ENCODE results near the gene TNFRSF18.
"Not testable (repeated sequence)": the region's sequence is repeated elsewhere in the genome, so short reads cannot be mapped to it uniquely, and the experiment has no call there.

Gene TNFRSF18, protein sequence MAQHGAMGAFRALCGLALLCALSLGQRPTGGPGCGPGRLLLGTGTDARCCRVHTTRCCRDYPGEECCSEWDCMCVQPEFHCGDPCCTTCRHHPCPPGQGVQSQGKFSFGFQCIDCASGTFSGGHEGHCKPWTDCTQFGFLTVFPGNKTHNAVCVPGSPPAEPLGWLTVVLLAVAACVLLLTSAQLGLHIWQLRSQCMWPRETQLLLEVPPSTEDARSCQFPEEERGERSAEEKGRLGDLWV

DNA sequence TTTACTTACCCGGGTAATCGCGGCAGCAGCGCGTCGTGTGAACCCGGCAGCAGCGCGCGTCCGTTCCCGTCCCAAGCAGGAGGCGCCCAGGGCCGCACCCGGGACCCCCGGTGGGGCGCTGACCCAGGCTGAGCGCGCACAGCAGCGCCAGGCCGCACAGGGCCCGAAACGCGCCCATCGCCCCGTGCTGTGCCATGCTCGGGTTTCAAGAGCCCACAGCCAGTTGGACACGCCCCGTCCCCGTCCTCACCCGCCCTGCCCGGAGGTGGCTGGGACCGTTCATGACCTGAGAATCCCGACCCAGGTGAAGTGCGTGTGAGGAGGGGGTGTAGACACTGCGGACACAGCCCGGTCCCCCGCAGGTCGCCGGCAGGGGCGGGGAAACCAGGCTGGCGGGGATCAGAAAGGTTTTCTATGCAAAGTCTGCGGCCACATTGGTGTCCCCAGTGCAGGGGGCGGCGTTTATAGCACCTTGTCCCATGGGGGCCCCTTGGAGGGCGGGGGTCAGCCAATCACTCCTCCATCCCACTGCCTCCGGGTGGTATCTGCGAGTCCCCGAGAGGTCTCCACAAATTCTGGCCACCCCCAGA is at the start of gene TNFRSF18:
Gene TNFRSF18 (minus strand): TSS at position 217 of the 590 bp plus-strand sequence. CDS start 21 bp downstream, at position 196.
- DNase-seq (ENCODE audit: low read depth): no peak

DNA sequence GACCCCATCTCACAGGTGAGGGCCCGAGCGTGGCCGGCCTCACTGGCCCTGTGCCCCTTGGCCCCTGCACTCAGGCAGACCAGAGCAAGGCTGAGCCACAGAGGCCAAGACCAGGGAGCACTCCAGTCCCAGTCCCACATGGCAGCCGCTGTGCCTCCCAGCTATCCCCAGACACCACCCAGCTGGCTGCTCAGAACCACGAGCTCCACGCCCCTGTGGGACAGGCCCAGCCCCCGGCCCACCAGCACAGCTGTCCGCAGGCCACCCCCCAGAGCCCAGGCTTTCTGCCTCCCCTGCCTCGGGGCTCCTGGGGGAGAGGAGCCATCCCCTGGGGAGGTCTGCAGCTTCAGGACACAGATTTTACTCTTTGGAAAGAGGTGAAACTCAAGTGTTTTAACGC is 49.2 kb upstream of the TNFRSF18 start:
- no peak for DNase-seq (ENCODE audit: low read depth)

DNA sequence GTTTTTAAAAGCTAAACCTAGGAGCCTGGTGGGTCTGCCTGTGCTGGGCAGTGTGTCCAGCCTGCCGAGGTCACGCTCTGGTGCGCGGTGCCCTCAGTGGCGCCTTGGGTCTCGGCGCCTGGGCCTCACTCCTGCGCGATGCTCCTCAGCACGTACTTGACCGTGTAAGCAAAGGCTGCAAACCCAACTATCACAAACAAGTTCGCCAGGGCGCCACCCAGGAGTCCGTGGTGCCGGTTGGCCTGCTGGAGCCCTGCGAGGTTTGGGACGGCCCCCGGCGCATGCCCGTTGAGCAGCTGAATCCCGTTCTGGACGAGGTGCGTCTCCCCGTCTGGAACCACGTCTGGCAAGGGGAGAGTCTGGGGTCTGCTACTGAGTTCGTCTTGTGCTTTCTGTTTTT is 48.7 kb upstream of the TNFRSF18 start:
- no peak for DNase-seq (ENCODE audit: low read depth)

DNA sequence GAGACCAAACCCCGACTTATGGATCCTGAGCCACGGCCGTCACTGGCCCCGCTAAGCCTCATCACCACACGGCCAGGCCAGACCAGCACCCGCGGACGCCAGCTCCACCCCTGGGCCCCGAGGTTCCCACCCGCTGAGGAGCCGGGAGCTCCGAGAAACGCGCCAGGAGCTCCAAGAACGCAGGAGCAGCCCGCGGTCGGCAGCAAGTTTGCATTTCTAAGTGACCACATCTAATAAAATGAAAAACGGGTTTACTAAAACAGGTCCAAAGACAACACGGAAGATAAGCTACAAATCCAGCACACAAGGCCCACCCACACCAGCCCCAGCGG is 48.2 kb upstream of the TNFRSF18 start:
- no peak for DNase-seq (ENCODE audit: low read depth)

DNA sequence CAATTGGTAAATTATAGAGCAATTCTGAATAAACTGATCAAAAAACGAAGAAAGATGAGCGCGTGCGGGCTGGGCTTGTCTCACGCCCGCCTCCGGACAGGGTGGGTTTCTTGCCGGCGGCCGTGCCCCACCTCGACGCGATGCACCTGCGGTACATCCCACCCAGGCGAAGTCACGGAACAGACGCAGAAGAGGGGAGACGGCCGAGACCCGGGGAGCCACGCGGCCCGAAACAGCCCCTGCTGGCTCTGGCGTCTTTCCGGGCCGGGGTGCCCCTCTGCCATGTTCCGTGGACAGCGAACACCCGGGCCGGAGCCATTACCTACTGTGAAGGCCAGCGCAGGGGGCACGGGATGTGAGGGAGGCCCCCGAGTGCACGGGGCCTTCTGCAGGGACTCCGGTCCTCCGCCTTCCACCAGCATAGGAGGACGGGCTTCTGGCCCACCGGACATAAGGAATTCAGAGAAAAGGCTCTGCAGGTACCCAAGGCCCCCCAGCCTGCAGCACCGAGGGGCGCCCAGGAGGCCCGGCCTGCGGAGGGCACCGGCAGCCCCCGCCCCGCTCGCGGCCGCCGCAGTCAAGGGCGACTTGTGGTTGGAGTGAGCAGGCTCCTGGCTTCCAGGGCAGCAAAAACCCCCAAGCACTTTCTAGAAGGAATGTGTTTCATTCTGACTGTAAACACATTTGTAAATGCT is 47.7 kb upstream of the TNFRSF18 start:
- DNase-seq (ENCODE audit: low read depth): no peak

DNA sequence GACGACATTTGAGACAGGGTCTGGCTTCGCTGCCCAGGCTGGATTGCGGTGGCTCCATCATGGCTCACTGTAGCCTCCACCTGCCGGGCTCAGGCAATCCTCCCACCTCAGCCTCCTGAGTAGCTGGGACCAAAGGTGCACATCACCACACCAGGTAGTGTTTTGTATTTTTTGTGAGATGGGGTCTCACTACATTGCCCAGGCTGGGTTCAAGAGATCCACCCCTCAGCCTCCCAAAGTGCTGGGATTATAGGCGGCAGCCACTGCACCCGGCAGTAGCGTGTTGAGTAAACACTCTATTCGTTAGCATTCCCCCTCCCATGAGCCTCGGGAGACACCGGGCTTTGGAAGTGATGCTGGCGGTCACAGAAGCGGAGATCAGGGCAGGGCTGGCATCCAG is 46.9 kb upstream of the TNFRSF18 start:
- no peak for DNase-seq (ENCODE audit: low read depth)

DNA sequence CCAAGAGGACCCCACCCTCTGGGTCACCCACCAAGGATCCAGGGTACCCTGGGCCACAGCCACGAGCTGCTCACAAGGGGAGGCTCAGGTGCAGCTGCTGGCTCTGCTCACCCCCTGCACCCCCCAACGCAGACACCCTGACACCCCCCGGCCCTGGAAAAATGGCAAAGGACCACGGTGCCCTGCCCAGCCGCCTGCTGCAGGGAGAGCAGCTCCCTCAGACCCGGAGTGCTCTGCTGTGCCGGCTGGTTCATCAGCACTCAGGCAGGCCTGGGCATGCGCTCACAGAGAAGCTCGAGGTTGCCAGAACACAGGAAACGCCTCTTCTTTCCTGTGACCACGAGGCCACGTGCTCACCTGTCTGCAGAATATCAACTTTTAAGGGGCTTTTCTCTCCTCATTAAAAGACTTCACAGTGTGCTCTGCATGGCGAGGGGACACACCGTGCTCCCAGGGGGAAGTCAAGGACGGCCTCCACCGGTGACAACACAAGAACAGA is 44.4 kb upstream of the TNFRSF18 start:
- DNase-seq (ENCODE audit: low read depth): peak; percentile 71

DNA sequence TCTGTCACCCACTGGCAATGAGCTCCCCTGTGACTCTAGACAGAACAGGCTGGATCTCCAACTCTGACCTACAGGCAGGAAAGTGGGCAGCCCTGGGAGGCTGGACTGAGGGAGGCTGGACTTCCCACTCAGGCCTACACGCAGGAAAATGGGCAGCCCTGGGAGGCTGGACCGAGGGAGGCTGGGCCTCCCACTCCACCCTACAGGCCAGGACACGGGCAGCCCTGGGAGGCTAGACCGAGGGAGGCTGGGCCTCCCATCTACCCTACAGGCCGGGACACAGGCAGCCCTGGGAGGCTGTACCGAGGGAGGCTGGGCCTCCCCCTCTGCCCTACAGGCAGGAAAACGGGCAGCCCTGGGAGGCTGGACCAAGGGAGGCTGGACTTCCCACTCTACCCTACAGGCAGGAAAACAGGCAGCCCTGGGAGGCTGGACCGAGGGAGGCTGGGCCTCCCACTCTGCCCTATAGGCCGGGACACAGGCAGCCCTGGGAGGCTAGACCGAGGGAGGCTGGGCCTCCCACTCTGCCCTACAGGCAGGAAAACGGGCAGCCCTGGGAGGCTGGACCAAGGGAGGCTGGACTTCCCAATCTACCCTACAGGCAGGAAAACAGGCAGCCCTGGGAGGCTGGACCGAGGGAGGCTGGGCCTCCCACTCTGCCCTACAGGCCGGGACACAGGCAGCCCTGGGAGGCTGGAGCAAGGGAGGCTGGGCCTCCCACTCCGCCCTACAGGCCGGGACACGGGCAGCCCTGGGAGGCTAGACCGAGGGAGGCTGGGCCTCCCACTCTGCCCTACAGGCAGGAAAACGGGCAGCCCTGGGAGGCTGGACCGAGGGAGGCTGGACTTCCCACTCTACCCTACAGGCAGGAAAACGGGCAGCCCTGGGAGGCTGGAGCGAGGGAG is 41.9 kb upstream of the TNFRSF18 start:
- DNase-seq (ENCODE audit: low read depth): not testable (repeated sequence)

DNA sequence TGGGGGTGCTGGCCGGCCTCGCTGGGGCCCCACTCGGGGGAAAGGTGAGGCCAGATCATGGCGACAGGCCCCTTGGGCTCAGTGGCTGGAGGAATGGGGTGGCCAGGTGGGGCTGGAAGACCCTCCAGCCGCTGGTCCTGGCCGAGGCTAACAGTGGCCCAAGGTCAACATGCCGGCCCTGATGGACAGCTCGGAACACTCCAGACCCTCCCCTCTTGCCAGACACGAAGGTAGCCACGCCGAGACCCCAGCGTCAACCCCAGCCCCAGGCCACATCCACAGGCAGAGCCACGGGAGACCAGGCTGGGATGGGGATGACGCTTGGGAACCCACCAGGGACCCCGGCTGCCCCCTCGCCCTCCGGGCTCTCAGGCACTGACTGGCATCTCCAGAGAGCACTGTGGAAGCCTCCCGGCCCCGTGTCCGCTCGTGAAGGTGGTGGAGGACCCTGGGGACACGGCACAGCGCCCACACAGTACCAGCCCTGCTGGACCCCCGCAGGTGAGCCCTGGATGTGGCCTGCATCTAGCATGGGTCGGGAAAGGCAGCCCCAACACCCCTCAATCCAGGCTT is 41.0 kb upstream of the TNFRSF18 start:
- DNase-seq (ENCODE audit: low read depth): no peak

DNA sequence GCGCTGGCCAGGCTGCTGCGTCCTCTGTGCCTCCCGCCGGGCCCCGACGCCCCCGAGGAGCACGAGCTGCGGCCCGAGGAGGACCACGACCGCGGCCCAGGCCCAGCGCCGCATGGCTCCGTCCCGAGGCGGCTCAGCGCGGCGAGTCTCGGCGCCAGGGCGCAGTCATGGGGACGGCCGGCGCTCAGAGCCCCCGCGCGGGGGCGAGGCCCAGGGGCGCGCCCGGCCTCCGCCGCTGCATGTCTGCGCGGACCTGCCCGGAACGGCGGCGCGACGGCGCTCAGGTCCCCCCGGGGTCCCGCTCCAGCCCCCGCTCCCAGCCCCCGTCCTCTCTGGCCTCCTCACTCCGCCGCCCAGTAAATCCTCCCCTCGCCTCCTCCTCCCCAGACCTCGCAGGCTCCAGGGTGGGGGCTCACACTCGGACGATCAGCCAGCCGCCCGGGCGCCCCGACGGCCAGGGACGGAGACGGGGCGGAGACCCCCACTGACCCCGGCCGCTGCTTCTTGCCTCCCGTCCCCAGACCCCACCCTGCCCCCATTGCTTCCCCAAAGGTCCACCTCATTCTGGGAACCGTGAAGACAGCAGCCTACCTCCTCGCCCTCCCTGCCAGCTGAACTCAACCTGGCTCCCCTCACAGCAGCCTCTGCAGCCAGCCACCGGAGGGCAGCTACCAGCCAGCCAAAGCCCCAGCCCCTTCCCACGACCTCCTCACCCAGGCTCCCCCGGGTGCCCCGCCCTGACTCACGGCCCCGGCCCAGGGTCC is 40.4 kb upstream of the TNFRSF18 start, which contains the start of gene C1QTNF12:
Gene C1QTNF12 (minus strand): TSS at position 146 of the 764 bp plus-strand sequence. CDS start 32 bp downstream, at position 114.
- no peak for DNase-seq (ENCODE audit: low read depth)

DNA sequence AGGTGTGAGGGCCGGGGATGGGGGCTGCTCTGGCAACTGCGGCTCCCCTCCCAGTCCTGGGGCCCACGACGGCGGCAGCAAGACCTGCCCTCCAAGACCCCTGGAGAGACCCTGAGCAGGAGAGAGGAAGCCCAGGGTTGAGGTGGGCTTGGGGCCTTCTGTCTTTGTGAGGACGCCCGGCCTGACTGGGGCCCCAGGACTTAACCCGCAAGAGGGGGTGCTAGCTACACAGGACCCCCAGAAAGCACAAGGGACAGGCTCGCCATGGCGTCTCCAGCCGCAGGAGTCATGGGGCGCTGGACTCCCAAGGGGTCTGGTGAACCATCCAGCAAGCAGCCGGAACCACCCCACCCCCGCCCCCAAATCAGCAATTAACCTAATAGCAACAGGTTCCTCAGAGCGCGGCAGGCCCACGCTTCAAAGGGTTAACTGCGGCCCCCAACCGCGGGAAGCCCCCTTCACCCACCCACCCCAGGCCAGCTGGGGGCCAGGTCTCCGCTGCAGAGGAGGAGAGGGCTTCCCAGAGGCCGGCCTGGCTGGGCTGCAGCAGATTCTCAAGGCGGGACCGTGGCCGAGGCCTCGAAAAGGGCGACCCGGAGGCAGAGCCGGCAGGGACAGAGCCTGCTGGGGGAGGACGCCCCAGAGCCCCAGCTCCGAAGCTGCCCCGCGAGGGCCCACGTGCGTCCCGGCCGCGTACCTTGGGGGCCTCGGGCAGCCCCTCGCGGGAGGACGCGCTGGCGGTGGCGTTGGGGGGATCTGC is 39.6 kb upstream of the TNFRSF18 start:
- DNase-seq (ENCODE audit: low read depth): no peak

DNA sequence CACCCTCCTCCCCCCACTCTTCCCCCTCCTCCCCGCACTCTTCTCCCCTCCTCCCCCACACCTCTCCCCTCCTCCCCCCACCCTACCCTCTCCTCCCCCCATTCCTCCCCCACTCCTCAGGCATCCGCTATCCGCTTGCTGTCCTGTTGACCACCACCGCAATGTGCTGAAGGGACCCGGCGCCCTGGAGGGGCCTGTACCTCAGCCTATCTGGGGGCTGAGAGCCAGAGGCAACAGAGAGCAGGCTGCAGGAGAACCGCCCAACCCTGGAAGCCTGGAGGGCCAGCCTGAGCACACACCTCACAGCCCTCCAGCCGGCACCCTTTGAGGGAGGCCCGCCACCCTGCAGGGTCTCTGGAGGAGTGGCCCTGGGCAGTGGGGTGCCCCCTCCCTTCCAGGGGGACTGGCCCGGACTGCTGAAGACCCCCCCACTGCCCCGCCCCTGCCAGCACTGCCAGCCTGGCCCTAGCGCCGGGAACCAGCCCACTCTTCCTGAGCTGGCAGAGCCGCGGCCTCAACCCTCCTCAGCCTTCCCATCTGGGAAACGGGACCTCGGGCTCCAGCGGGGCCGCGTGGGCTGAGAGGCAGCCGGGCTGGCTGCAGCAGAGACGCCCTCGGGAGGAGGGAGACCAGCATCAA is 38.9 kb upstream of the TNFRSF18 start:
- no peak for DNase-seq (ENCODE audit: low read depth)

DNA sequence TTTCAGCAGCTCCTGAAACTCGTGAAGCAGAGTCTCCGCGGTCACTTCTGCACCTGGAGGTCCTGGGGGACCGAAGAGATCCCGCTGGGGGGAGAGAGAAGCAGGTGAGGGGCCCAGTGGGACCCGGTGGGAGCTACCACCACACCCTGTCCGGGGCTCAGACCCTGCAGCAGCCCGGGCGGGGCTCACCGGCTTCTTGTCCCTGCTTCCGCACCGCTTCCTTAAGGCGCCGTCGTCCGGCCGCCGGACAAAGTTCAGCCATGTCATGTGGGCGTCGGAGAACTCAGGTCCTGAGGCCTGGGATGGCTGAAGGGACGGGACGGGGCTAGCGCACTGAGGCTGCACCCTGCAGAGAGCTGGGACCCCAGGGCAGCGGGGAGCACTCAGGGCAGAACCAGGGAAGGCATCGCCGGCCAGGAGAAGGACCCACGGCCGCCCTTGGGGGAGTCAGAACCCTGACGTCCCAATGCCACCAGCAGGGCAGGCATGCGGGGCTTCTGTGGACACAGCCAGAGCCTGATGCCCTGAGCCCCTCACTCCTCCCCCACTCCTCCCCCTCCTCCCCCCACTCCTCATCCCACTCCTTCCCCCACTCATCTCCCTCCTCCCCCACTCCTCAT is 37.9 kb upstream of the TNFRSF18 start:
- DNase-seq (ENCODE audit: low read depth): no peak

DNA sequence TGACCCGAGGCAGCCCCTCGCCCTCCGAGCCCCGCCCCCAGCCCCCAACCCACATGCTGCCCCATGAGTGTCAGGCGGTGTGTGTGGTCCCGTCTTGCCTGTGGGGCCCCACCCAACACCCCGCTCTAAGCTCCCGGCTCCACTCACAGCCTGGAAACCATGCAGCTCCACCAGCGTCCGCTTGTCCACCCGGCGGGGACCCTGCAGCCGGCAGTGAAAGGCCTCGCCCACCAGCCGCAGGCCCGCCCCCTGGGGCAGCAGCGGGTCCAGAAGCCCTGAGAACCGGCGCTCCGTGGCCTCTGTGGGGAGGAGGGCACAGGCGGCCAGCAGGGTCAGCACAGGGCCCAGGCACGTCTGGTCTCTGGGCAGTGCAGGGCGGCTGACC is 37.4 kb upstream of the TNFRSF18 start:
- DNase-seq (ENCODE audit: low read depth): no peak

DNA sequence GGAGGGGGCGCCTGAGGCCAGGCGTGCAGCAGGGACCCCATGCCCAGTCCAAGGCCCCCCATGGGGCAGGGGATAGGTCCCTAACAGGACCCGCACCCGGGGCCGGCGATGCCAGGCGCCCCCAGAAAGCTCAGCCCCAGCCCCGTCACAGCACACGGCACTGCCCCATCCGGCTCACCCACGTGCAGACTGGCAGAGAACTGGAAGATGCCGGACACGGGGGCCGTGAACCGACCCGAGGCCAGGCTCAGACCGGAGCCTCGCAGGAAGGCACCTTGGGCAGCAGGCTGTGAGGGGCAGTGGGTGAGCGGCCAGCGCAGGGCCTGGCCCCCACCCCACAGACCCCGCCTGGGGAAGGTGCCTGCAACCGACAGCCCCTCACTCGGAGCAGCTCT is 36.9 kb upstream of the TNFRSF18 start:
- no peak for DNase-seq (ENCODE audit: low read depth)

DNA sequence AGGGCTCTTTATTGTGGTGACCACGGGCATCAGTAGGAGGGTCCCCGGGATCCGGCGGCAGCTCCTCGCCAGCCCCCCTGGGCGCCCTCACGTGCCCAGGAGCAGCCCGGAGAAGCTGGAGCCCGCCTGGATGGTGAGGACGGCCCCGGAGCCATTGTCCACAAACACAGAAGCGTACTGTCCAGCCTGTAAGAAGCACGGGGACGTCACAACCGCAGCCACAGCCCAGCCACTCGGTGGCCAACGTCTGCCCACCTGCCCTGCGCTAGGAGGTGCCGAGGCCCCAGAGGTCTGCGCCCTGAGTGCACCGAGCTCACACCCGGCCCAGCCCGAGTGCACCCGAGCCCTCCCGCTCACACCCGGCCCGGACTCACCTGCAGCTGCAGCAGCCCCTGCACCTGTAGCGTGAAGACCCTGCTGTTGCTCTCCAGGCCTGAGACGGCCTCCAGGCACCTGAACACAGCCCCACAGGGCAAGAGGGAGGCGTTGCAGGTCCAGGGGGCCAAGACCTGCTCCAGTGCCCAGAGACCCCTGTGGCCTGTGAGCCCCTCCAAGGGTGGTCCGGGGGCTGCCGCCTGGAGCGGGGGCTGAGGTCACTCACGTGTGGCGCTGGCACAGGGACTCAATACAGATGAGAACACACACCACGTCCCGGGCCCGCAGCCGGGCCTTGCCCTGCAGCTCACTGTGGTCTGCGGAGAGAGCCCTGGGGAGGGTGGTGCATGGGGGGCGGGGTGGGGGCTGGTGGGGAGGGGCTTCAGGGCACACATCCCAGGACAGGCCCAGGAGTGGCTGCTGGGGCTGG is 36.3 kb upstream of the TNFRSF18 start:
- DNase-seq (ENCODE audit: low read depth): no peak

DNA sequence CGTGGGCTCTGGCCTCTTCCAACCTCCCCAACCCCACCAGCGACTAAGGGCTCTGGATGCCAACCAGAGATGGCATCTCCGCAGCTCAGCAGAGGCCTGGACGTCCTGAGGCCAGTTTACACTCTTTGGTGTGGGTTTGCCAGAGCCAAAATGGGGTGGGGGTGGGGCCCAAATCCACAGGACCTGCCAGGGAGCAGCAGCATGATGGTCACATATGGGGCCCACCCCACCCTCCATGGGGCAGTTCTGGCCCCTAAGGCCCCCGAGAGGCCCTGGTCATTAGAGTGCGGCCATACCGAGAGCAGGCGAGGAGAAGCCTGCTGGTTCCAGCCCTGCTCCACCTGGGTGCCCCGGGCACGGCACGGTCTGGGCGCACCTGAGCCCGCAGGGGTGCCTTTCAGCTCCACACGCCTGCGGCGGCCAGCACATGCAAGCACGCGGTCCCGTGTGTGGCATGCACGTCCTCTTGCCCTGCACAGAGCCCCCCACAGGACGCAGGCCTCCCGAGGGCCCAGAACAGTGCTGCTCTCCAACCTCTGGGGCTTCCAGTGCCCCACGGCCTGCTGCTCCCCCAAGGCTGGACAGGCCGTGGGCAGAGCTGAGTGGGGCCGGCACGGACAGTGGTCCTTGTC is 35.3 kb upstream of the TNFRSF18 start:
- no peak for DNase-seq (ENCODE audit: low read depth)

Measured in stimulated activated CD8-positive, alpha-beta memory T cell treated with anti-CD3 and anti-CD28 coated beads, Interleukin-4, amount 100 ng/mL, for 24 hours (primary cell).